Measurements from ENCODE around the gene RFC3.
"Not testable (repeated sequence)": the region's sequence is repeated elsewhere in the genome, so short reads cannot be mapped to it uniquely, and the experiment has no call there.

RFC3 gene

DNA sequence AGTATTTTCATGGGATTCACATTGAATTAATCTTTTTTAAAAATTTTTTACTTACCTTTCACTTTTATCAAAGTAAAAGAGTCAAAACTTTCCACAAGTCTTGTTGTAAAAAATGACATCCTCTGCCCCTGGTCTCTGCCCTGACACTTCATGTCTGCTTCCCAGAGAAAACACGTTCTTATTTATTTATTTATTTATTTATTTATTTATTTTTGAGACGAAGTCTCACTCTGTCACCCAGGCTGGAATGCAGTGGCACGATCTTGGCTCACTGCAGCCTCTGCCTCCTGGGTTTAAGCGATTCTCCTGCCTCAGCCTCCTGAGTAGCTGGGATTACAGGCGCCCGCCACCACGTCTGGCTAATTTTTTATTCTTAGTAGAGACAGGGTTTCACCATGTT lies 5.1 kb upstream of the RFC3 start:
- not testable (repeated sequence) for DNase-seq

DNA sequence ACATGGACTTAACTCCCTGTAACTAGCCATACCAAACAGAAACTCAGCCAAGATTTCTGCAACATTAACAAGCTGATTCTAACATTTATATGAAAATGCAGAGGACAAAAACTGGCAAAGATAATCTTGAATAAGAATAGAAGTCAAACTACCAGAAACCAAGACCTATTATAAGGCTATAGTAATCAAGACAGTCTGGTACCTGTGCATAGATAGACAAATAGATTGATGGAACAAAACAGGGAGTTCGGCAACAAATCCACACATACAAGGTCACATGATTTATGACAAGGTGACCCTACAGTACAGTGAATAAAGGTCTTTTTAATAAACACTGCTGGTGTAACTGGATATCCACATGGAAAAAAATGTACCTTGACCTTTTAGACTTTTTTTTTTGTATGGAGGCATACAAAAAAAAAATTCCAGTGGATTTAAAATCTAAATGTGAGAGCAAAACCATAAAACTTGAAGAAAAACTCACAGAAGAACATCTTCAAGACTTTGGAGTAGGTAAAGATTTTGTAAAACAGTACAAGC lies 2.9 kb upstream of the RFC3 start:
- DNase-seq = no peak

GRCh38 chr13:33816912-33817311 lies 1.0 kb upstream of the RFC3 start:
- DNase-seq = no peak

GRCh38 chr13:33817513-33817900 lies 442 bp upstream of the RFC3 start:
- no peak for DNase-seq

DNA sequence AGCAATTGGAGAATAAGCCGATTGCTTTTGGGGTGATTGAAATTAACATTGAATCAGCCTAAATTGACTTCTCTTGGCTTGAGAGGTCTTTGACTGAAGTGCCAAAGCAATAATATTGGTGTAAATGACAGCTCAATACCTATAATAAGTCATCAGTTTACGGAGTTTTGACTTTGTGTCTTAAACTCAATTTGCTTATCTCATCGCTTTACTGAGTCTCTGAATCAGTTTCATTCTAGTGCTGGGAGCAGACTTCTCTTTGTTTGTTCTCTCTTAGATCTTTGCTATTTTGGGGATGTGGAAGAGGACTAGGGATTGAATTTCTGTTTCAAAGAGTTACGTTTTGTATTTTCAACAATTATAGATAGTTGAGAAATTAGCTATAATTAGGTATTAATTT lies 7.1 kb downstream of the RFC3 start:
- no peak for DNase-seq

DNA sequence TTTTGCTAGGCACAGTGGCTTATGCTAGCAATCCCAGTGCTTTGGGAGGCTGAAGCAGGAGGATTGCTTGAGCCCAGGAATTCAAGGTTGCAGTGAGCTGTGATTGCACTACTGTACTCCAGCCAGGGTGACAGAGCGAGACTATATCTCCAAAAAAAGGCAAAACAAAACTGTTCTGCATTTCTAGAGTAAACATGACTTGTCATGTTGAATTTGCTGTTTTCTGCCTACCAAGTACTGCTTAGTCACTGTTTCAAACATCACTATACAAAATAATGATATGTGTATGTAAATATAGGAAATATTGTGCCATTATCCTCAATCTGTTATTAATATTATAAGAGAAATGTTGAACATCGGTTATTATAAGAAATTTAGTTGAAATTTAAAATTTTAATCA lies 9.2 kb downstream of the RFC3 start:
- DNase-seq = no peak

DNA sequence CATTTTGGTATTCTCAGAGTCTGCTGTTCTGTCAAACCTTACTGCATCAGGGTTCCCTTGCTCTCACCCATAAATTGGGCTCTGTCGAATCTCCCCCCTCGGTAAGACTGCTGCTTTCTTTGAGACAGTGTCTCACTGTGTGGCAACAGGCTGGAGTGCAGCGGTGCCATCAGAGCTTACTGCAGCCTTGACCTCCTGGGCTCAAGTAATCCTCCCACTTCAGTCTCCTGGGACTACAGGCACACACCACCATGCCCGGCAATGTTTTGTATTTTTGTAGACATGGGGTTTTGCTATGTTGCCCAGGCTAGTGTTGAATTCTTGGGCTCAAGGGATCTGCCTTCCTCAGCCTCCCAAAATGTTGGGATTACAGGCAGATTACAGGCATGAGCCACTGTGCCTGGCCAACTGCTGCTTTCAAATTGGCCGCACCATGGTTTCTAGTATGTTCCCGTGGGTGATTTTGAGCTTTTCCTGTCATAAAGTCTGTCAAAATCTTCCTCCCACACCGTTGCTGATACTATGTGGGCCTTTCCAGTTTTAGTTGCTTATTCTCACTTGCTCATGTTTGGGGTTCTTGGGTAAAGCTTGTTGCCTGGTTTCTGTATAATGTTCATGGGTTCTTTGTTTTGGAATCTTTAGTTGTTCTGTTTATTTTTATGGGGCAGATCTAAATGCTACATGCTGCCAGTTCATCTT lies 10.6 kb downstream of the RFC3 start:
- DNase-seq = no peak

DNA sequence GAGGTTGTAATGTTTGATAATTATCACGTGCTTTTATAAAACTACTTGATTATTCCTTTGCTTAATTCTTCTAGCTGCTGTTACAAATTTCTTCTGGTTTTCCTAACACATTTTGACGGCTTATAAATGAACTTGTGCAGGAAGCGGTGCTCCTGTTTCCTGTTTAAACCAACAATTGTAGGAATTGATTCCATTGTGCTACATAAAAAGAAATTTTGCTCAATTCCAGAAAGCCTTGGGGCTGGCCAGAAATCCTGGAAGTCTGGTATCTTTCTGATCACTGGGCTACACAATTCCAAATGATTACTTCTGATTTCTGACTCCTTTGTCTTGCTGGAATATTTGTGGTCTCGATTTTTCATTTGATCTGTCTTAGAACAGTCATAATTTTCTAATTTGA lies 14.9 kb downstream of the RFC3 start:
- no peak for DNase-seq

GRCh38 chr13:33838647-33839046 lies 20.7 kb downstream of the RFC3 start:
- DNase-seq = no peak

GRCh38 chr13:33840402-33840801 lies 22.5 kb downstream of the RFC3 start:
- no peak for DNase-seq

DNA sequence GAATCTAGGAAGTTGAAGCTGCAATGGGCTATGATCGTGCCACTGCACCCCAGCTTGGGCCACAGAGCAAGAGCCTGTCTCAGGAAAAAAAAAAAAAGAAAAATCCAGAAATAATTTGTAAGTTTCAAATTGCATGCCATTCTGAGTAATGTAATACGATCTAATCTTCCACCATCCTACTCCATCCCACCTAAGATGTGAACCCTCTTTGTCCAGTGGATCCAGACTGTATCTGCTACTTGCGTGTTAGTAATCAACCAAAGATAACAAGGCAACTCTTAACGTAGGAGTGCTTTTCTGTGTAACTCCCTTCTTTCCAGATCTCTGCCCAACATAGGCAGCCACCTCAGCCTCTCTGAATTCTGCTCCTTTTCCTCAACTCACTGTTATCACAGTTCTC lies 24.3 kb downstream of the RFC3 start:
- no peak for DNase-seq

DNA sequence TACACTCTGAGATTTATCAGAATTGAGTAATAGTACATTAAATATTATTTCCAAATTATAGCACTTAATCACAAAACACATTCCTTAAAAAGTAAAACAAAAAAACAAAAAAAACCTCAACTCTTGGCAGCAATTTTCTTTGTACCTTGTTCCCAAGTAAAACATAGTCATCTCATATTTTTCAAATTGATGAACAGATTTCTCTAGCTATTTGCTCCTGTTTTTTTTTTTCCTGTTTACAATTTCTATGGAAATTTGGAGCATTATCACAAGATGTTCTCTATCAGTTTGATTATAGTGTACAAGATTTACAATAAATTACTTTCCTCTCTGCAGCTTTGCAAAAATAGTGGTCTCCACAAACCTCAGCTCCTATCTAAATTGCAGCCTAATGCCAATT lies 25.0 kb downstream of the RFC3 start:
- no peak for DNase-seq

DNA sequence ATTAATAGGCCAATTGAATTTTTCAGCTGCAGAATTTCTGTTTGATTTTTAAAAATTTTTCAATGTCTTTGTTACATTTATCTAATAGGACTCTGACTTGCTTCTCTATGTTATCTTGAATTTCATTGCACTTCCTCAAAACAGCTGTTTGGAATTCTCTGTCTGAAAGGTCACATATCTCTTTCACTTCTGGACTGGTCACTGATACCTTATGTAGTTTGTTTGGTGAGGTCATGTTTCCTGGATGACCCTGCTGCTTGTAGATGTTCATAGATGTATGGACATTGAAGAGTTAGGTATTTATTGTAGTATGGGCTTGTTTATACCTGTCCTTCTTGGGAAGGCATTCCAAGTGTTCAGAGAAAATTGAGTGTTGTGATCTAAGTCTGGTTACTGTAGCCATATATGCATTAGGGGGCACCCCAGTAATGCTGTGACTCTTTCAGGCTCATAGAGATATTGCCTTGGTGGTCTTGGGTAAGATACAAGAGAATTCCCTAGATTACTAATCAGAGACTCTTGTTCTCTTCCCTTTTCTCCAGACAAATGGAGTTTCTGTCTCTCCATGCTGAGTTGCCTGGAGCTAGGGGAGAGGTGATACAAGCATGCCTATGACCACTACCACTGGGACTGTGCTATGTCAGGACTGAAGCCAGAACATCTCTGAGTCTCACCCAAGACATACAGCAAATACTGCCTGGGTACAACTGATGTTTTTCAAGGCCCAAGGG lies 27.8 kb downstream of the RFC3 start:
- DNase-seq = no peak

GRCh38 chr13:33846303-33847062 lies 28.5 kb downstream of the RFC3 start:
- no peak for DNase-seq

GRCh38 chr13:33849211-33849610 lies 31.3 kb downstream of the RFC3 start:
- no peak for DNase-seq

GRCh38 chr13:33855371-33855895 lies 37.5 kb downstream of the RFC3 start:
- DNase-seq = no peak

DNA sequence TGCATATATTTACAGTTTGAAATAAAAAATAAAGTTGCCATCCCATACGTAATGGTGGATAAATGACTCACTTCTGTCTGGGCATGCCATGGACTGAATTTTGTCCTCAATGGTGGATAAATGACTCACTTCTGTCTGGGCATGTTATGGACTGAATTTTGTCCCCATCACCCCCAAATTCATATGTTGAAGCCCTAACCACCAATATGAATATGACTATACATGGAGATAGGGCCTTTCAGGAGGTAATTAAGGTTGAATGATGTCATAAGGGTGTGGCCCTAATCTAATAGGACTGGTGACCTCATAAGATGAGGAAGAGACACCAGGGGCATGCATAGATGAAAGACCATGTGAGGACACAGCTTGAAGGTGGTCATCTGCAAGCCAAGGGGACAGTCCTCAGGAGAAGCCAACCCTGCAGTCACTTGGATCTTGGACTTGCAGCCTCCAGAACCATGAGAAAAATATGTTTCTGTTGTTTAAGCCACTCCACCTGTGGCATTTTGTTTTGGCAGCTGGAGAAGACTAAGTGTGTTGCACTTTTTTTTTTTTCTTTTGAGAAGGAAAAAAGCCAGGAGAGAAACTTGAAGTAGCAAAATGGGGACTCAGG lies 41.8 kb downstream of the RFC3 start:
- no peak for DNase-seq

DNA sequence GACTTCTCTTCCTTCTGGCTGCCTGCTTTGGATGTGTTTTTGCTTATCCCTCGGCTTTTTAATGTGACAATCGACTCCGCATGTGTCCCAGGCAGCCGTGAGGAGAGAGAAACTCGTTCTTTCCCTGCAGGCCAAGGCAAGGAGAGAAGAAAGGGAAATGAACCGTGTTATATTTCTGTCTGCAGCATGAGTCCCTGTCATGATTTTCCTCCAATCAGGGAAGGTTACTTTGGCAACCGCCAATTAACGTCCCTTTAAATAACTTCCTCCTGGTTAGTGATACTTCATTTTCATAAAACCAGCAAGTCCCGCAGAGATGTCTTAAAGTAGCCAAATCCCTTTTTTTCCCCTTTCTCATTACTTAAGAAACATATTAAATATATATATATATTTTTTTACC lies 42.6 kb downstream of the RFC3 start:
- no peak for DNase-seq

- no peak for DNase-seq
Observed at GRCh38 chr13:33862016-33862415, 44.1 kb downstream of the RFC3 start.

DNA sequence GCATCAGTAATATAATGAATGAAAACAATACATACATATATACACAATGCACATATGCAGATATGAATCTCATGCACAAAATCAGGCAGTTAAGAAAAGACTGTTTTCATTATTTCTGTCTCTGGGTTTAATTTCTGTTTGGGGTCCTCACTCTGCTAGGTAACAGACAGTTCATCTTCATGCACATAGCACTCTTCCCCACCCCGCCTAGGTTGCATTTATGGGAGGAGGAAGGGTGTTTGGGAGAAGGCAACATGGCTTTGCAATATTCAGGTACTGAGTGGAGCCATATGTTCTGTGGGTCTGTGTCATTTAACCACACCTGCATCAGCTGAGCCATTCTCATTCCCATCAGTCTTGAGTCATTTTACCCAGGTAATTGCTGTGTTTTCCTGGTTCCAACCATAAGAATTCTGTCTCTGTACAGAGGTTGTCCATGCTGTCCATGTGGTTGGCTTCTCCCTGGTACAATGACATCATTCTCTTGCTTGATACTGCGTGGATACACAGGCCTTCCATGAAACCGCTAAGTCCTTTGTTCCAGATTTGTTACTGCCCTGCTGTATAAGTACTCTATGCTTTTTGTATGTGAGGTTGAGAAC lies 45.3 kb downstream of the RFC3 start:
- no peak for DNase-seq

DNA sequence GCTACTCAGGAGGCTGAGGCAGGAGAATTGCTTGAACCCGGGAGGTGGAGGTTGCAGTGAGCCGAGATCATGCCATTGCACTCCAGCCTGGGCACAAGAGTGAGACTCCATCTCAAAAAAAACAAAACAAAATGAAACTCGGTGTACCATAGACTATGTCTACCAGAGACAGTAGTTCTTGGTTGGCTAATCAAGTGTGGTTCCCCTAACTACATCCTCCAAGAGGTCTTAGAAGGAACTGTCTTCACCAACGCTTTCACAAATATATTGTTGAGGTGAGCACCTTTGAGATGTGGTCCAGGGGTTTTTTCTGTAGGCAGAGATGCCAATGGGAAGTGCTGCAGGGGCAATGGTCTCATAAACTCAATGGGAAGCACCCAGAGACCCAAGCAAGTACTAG lies 48.0 kb downstream of the RFC3 start:
- DNase-seq = no peak

GRCh38 chr13:33867472-33867871 lies 49.5 kb downstream of the RFC3 start:
- DNase-seq = no peak
